HG02852 (cell line): ENCODE data around the gene MTRF1.

Experiments
- ATAC-seq: cut with Tn5 transposase; IDR thresholded peaks from one replicate; pipeline ENCODE4 v1.9.1; 2021; ENCODE audit warnings: mild to moderate bottlenecking, moderate library complexity; ENCODE audit not compliant: unreplicated experiment

MTRF1 gene

DNA sequence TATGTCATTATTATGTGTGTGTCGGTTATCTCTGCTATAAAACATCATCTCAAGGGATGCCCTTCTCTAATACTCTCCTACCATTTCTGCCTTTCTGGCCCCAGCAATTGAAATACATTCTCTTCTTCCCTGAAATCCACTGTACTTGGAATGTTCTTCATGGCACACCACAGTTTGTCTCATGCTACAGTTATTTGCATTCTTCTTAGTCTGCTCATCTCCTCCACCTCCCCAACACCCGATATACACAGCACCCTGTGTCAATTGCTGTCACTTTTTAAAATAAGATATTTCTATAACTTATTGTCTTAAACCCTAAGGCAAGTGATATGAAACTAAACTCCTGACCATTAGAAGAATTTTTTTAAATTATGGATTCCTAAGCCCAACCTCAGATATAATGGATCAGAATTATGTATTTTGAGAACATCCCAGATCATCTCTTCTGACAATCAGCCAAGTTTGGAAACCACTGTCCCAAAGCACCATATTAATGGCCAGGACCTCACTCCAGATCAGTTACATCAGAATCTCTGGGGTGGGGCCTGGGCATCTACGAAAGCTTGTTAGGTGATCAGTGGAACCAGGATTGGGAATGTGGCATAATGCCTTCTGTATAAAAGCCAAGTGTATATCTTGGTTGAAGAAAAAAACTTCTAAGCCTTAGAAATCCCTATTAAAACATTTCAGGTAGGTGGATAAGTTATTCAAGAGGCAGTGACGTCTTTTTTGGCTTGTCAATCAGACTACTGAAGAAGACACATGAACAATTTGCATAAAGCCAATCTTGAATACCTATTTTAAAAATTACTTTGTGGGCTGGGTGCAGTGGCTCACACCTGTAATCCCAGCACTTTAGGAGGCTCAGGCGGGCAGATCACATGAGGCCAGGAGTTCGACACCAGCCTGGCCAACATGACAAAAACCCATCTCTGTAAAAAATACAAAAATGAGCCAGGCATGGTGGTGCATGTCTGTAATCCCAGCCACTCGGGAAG lies 39.0 kb downstream of the MTRF1 start:
- no peak for ATAC-seq

DNA sequence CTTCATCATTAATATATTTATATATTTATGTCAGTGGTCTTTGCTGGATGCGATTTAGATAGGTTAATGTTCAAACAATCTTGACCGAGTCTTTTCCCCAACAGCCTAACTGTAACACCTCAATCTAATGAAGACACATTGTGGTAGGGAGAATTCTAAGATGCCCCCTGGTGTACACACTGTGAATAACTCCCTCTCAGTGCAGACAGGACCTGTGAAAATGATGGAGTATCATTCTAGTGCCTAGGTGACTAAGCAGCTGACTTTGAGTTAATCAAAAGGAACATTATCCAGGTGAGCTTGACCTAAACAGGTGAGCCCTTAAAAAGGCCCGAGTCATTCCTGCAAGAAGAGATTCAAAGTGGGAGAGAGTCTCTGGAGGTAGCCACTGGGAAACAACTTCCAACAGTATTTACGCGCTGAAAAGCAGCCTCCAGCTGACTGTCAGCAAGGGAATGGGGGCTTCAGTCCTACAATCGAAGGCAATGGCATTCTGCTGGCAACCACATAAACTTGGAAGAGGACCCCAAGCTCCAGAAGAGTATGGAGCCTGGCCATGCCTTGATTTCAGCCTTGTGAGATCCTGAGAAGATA lies 41.0 kb downstream of the MTRF1 start:
- peak; percentile 79 for ATAC-seq

GRCh38 chr13:41220401-41220800 lies 43.0 kb downstream of the MTRF1 start:
- ATAC-seq, result no peak

- no peak for ATAC-seq
These were observed 47.2 kb downstream of the MTRF1 start for GRCh38 chr13:41216160-41216559.

GRCh38 chr13:41213919-41214318 lies 49.5 kb downstream of the MTRF1 start:
- no peak for ATAC-seq

- ATAC-seq, result no peak
These were observed 50.1 kb downstream of the MTRF1 start for GRCh38 chr13:41213316-41213715.

- no peak for ATAC-seq
These were observed 50.5 kb downstream of the MTRF1 start for GRCh38 chr13:41212881-41213280.

DNA sequence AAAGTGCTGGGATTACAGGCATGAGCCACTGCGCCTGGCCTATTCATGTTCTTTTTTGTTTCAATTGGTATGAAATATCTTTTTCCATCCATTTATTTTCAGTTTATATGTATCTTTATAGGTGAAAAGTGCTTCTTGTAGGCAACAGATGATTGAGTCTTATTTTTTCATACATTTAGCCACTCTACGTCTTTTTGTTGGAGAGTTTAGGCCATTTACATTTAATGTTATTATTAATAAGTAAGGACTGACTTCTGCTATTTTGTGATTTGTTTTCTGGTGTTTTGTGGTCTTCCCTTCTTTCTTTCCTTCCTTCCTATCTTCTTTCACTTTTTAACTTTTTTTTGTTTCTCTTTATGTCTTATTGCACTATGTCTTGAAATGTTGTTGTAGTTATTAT lies 52.3 kb downstream of the MTRF1 start:
- no peak for ATAC-seq

GRCh38 chr13:41206467-41206866 lies 56.9 kb downstream of the MTRF1 start:
- no peak for ATAC-seq

- no peak for ATAC-seq
These were observed 59.6 kb downstream of the MTRF1 start for GRCh38 chr13:41203810-41204209.

DNA sequence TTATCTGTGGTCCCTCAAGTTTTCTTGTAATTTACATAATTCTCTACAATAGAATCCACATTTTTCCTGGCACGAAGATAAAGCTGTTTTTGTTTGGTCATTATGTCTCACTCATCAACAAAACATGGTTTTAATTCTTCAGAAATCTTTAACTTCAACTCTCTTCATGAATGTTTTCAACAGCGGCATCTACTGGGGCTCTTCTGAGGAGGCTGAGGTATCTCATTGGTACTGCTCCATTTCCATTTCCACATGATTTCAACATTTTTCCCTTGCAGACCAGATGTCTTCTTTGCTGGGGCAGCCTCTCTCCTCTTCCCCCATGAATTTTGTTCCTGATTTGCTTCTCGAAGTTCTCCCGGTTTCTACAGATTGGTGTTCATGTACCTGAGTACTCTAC lies 63.2 kb downstream of the MTRF1 start:
- ATAC-seq, result no peak

- peak; percentile 81 for ATAC-seq
These were observed 63.9 kb downstream of the MTRF1 start for GRCh38 chr13:41199526-41199925.

DNA sequence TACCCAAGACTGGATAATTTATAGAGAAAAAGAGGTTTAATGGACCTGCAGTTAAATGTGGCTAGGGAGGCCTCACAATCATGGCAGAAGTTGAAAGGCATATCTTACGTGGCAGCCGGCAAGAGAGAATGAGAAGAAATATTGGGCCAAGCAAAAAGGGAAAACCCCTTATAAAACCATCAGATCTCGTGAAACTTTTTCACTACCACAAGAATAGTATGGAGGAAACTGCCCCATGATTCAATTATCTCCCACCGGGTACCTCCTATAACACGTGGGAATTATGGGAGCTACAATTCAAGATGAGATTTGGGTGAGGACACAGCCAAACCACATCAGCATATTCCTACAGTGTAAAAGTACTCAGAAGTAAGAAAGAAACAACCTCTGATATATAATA lies 64.3 kb downstream of the MTRF1 start:
- no peak for ATAC-seq

DNA sequence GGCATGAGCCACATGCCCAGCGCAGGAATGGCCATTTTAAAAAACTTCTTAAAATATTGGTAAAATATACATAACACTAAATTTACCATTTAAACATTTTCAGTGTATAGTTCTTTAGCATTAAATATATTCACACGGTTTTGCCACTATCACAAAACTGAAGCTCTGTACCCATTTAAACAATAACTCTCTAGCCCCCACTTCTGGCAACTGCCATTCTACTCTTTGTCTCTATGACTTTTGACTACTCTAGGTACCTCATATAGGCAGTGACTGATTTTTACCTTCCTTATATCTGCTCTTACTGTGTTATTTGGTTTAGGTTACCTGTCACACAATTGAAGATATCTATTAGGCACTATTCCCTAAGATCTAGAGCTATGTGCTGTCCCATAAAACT lies 66.8 kb downstream of the MTRF1 start:
- no peak for ATAC-seq

DNA sequence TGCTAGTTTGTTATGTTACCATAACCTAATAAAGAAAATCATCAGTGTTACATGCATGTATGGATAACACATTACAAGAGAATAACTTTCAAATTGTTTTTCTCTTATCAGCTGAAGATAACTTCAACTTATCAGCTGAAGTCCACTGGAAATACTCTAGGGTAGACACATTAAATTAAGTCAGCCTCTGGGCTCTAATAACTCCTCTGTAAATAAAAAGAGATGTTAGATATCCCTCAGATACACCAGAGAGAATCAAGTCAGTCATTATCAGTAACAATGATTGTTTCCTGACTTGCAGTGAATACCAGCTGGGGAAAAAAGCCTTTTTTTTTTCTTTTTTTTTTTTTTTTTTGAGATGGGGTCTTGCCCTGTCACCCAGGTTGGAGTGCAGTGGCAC lies 67.4 kb downstream of the MTRF1 start:
- ATAC-seq, result no peak

GRCh38 chr13:41193919-41194824 lies 69.2 kb downstream of the MTRF1 start, which contains the start of gene KBTBD7:
Gene KBTBD7, minus strand, starts transcription at chr13:41194569. Its CDS starts 312 bp downstream, at chr13:41194257.
- ATAC-seq, result peak; percentile 95

DNA sequence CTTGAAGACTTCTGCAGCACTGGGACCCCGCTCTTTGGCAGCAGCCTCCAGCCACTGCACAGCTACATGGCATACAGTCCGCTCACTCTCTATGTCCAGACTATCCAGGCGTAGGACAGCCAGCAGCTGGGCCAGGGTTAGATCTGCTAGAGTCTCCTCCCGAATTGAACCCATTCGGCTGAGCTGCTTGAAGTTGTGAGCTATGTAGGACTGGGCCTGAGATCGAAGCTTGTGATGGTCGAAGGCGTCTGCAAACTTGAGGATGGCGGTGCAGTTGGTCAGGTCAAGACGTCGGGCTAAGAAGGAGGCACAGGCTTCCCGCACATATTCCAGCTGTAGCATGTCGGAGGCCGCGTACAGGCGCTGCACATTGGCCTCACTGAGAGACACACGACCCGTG lies 69.9 kb downstream of the MTRF1 start:
- no peak for ATAC-seq

- ATAC-seq, result no peak
These were observed 74.8 kb downstream of the MTRF1 start for GRCh38 chr13:41188584-41188983.

DNA sequence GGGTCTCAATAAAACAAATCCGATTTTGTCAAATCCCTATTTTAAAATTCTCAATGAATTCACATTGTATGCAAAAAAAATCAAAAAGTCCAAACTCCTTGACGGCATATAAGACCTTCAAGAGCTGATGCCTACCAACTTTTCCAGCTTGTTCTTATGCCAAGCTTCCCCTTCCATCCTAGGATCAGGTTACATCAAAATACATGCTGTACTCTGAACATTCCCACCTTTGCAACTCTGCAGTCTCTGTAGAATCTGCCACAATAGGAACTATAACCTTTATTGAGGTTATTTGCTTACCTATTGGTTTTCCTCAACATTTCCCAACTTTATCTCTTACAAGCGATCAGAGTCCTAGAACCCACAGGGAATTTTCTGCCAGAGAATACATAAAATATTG lies 76.9 kb downstream of the MTRF1 start:
- no peak for ATAC-seq

DNA sequence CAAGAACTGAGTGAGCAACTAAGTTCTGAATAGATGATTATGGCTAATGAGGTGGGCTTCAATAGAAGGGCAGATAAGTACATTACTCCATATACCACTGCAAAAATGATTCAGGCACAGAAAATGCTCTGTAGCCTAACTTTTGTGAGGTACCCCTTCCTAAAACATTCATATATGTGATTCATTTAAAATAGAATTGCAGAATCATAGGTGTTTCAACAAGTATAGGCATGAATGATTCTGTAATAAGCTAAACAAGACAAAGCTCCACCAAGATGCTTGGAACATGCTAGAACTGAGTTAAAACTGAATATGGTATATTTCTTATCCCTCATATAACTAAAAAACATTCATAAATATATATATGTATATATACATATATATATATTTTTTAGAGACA lies 81.1 kb downstream of the MTRF1 start:
- ATAC-seq, result no peak

DNA sequence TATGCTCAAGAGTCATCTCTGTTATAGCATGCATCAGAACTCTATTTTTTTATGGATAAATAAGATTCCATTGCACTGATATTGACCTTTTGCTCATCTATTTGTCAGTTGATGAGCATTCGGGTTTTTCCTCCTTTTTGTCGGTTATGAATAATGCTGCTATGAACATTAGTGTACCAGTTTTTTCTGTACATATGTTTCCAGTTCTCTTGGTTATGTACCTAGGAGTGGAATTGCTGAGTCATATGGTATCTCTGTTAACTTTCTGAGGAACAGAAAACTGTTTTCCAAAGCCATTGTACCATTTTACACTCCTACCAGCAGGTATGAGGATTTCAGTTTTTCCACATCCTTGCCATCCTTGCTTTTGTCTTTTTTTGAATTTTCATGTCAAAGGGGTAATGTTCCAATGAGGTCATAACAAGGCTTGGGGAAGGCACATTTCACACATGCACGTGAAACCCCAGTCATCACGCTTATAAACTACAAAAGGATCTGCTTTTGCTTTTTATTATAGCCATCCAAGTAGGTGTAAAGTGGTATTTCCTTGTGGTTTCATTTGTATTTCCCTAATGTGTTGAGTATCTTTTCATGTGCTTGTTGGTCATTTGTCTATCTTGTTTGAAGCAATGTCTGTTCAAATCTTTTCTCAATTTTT lies 83.7 kb downstream of the MTRF1 start:
- ATAC-seq, result no peak
